Measurements from ENCODE around the gene LKAAEAR1.

LKAAEAR1 gene

DNA sequence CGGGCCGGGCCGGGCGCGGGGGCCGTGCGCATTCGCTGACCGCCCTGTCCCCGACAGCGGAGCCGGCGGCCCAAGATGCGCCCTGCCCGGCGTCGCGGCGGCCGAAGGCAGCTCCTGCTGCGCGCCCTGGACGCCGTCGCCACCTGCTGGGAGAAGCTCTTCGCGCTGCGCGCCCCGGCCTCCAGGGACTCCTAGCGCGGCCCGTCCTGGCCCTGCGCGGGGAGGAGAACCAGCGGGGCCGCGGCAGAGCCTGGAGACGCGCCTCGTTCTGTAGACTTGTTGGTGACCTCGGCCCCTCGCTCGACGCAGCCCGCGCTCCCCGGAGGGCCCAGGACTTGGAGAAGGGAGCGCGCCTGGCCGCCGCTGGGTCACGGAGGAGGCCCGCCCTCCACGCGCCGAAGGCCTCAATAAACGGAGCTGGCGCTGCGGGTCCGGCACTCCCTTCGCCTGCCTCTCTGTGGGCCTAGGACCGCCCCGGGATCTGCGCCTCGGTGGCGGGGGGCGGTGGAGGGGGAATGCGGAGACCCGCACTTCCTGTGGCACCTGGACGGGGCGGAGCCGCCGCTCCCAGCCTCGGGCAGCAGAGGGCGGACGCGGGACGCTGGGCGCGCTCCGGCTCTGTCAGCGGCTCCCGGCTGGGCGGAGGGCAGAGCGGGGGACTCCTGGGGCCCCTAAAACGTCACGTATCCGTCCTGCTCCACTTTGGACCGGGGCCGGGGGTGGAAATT is 45.5 kb downstream of the LKAAEAR1 start:
- H3K9me3 ChIP-seq (ENCODE audit: insufficient read depth, low read length): no peaks in the 10 kb centered on the region
- H3K4me1 ChIP-seq (ENCODE audit: low read length): peaks cover 53% of the 10 kb centered on the region
- TF ChIP-seq EZH2phosphoT487 (IDR thresholded peaks at IDR 0.05; ENCODE audit: low read depth): no peak
- TF ChIP-seq, protein P1, sequence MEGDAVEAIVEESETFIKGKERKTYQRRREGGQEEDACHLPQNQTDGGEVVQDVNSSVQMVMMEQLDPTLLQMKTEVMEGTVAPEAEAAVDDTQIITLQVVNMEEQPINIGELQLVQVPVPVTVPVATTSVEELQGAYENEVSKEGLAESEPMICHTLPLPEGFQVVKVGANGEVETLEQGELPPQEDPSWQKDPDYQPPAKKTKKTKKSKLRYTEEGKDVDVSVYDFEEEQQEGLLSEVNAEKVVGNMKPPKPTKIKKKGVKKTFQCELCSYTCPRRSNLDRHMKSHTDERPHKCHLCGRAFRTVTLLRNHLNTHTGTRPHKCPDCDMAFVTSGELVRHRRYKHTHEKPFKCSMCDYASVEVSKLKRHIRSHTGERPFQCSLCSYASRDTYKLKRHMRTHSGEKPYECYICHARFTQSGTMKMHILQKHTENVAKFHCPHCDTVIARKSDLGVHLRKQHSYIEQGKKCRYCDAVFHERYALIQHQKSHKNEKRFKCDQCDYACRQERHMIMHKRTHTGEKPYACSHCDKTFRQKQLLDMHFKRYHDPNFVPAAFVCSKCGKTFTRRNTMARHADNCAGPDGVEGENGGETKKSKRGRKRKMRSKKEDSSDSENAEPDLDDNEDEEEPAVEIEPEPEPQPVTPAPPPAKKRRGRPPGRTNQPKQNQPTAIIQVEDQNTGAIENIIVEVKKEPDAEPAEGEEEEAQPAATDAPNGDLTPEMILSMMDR (IDR thresholded peaks at IDR 0.05; ENCODE audit: low read depth, low read length): peak; percentile 50
- H3K79me2 ChIP-seq (ENCODE audit: low read length): no peaks in the 10 kb centered on the region
- peak overlapping the region; percentile 49; the same call in 1 of the 2 replicates for H2AFZ ChIP-seq (ENCODE audit: low read depth, low read length)
- peak overlapping the region; percentile 74 for H3K9ac ChIP-seq (ENCODE audit: low read length)
- H3K27me3 ChIP-seq (ENCODE audit: low read depth, low read length): no peaks in the 10 kb centered on the region
- no peaks in the 10 kb centered on the region for H3K36me3 ChIP-seq (replicated peaks; ENCODE audit: low read depth, low read length)
- H3K4me2 ChIP-seq (ENCODE audit: low read length): peak overlapping the region; percentile 93
- no peaks in the 10 kb centered on the region for H4K20me1 ChIP-seq (ENCODE audit: insufficient read depth, low read length)
- H3K27ac ChIP-seq (ENCODE audit: low read length): peak overlapping the region; percentile 67
- H3K4me3 ChIP-seq (ENCODE audit: low read length): peak overlapping the region; percentile 83

DNA sequence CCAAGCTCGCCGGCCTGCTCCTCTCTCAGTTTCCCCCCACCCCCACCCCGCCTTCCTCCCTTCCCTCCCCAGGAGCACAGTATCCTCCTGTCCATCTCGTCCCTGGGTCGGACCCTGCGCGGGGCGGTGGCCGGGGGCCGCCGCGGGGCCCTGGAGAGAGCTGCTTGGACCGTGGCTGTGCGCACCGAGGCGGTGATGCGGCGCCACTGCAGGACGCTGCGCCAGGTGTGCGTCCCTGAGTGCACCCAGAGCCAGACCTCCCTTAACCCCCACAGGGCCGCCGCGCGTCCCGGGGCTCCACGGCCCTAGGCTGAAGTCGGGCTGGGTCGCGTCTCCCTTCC is 46.0 kb downstream of the LKAAEAR1 start:
- H3K27ac ChIP-seq (ENCODE audit: low read length): no peak overlapping the region
- H2AFZ ChIP-seq (ENCODE audit: low read depth, low read length): no peak overlapping the region
- no peaks in the 10 kb centered on the region for H4K20me1 ChIP-seq (ENCODE audit: insufficient read depth, low read length)
- H3K4me2 ChIP-seq (ENCODE audit: low read length): peak overlapping the region; percentile 93
- H3K27me3 ChIP-seq (ENCODE audit: low read depth, low read length): no peaks in the 10 kb centered on the region
- peak overlapping the region; percentile 74; the same call in 1 of the 2 replicates for H3K9ac ChIP-seq (ENCODE audit: low read length)
- TF ChIP-seq EZH2phosphoT487 (IDR thresholded peaks at IDR 0.05; ENCODE audit: low read depth): no peak
- TF ChIP-seq, protein P1 (IDR thresholded peaks at IDR 0.05; ENCODE audit: low read depth, low read length): no peak
- peak overlapping the region; percentile 83 for H3K4me3 ChIP-seq (ENCODE audit: low read length)
- peaks cover 53% of the 10 kb centered on the region for H3K4me1 ChIP-seq (ENCODE audit: low read length)
- no peaks in the 10 kb centered on the region for H3K36me3 ChIP-seq (replicated peaks; ENCODE audit: low read depth, low read length)
- no peaks in the 10 kb centered on the region for H3K9me3 ChIP-seq (ENCODE audit: insufficient read depth, low read length)
- H3K79me2 ChIP-seq (ENCODE audit: low read length): no peaks in the 10 kb centered on the region

DNA sequence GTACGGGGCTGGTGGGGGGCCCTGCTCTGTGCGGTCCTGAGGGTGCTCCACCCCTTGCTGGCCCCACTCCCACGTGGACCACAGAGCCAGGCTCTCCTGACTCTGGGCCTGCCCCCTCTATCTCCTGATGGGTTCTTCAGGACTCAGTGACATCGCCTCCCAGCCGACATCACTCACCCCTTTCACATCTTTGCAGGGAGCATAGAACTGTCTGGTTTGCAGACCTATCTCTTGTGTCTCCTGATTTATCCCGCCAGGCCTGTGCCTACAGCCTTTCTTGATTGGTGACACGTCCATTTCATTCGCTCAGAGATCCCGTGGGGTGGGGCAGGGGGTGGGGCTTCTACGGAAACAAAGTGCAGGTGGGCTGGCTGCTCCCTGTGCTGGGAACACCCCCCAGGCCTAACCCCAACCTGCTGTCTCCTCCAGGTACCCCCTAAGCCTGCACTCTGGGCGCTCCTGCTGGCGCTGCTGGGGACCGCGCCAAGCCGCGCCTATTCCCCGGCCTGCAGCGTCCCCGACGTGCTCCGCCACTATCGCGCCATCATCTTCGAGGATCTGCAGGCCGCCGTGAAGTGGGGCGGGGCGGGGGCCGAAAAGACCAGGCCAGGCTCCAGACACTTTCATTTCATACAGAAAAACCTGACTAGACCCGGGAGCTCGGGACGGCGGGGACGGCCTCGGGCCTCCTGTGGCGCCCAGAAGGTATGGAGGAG is 46.5 kb downstream of the LKAAEAR1 start:
- no peak overlapping the region for H3K27ac ChIP-seq (ENCODE audit: low read length)
- peak overlapping the region; percentile 1; the same call in 1 of the 2 replicates for H3K9ac ChIP-seq (ENCODE audit: low read length)
- peak overlapping the region; percentile 83 for H3K4me3 ChIP-seq (ENCODE audit: low read length)
- peak overlapping the region; percentile 93 for H3K4me2 ChIP-seq (ENCODE audit: low read length)
- H3K79me2 ChIP-seq (ENCODE audit: low read length): no peaks in the 10 kb centered on the region
- H3K4me1 ChIP-seq (ENCODE audit: low read length): peaks cover 53% of the 10 kb centered on the region
- no peaks in the 10 kb centered on the region for H3K27me3 ChIP-seq (ENCODE audit: low read depth, low read length)
- no peaks in the 10 kb centered on the region for H4K20me1 ChIP-seq (ENCODE audit: insufficient read depth, low read length)
- H3K9me3 ChIP-seq (ENCODE audit: insufficient read depth, low read length): no peaks in the 10 kb centered on the region
- no peak overlapping the region for H2AFZ ChIP-seq (ENCODE audit: low read depth, low read length)
- H3K36me3 ChIP-seq (replicated peaks; ENCODE audit: low read depth, low read length): no peaks in the 10 kb centered on the region
- TF ChIP-seq EZH2phosphoT487 (IDR thresholded peaks at IDR 0.05; ENCODE audit: low read depth): no peak
- TF ChIP-seq, protein P1 (IDR thresholded peaks at IDR 0.05; ENCODE audit: low read depth, low read length): no peak

DNA sequence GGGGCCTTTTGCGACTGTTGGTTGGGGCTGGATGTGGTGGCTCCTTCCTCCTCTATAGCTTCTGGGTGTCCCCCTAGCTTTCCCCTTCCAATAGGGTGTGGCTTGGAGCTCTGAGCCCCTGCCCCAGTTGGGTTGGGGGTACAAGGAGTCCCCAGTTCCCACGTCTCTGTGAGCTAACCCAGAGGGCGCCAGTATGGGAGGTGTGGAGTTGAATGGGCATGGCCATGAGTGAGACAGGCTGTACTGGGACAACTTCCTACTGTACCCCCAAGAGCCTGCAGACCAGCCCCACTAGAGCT is 47.0 kb downstream of the LKAAEAR1 start:
- Histone ChIP-seq H3K36me3 (replicated peaks; ENCODE audit: low read depth, low read length) (peaks cover 5% of the 10 kb centered on the region), H3K27ac (ENCODE audit: low read length) (peak overlapping the region; percentile 41), H3K4me1 (ENCODE audit: low read length) (peaks cover 53% of the 10 kb centered on the region), H3K9ac (ENCODE audit: low read length) (peak overlapping the region; percentile 1; the same call in 1 of the 2 replicates), H3K4me3 (ENCODE audit: low read length) (peak overlapping the region; percentile 0; the same call in 1 of the 2 replicates), H4K20me1 (ENCODE audit: insufficient read depth, low read length) (no peaks in the 10 kb centered on the region), H3K9me3 (ENCODE audit: insufficient read depth, low read length) (no peaks in the 10 kb centered on the region), H3K27me3 (ENCODE audit: low read depth, low read length) (no peaks in the 10 kb centered on the region), H3K79me2 (ENCODE audit: low read length) (no peaks in the 10 kb centered on the region), H3K4me2 (ENCODE audit: low read length) (peak overlapping the region; percentile 34), H2AFZ (ENCODE audit: low read depth, low read length) (no peak overlapping the region)
- TF ChIP-seq, protein P1 (IDR thresholded peaks at IDR 0.05; ENCODE audit: low read depth, low read length): no peak
- no peak for TF ChIP-seq EZH2phosphoT487 (IDR thresholded peaks at IDR 0.05; ENCODE audit: low read depth)

Data from OCI-LY3 (cell line).